Muscle of leg (tissue), 11 donors: ENCODE data around the gene NLRP9. TPM values are rescaled to one million over a fixed set of nuclear protein-coding genes. Genes with fewer than 3 reads are reported as not detected.
A peak's percentile ranks its signal among the peaks of the same experiment; 100 is the strongest.

Experiments used
- DNase-seq: peaks from one replicate; pipeline ENCODE4 v3.0.0; 2013
- H3K27ac ChIP-seq: one replicate; pipeline ENCODE4 v1.5.1; 2013; ENCODE audit warnings: mild to moderate bottlenecking, low read length, control low read depth
- H3K27me3 ChIP-seq: one replicate; pipeline ENCODE4 v1.6.1; 2013; ENCODE audit warnings: low read length; ENCODE audit not compliant: control insufficient read depth, insufficient read depth
- H3K36me3 ChIP-seq: one replicate; pipeline ENCODE4 v1.6.1; 2013; ENCODE audit warnings: low read length; ENCODE audit not compliant: control insufficient read depth, insufficient read depth
- H3K4me1 ChIP-seq: one replicate; pipeline ENCODE4 v1.6.1; 2013; ENCODE audit warnings: low read length; ENCODE audit not compliant: control insufficient read depth, insufficient read depth
- H3K4me3 ChIP-seq: one replicate; pipeline ENCODE4 v1.5.1; 2013; ENCODE audit warnings: low read length, control low read depth
- H3K9me3 ChIP-seq: replicated peaks from 2 replicates; pipeline ENCODE4 v1.6.1; 2013; ENCODE audit warnings: low read depth, low read length; ENCODE audit not compliant: control insufficient read depth
- WGBS: methylation state at CpG from one replicate; pipeline ENCODE4 v1.1.5; 2013; ENCODE audit warnings: missing lambda C conversion rate; ENCODE audit not compliant: insufficient coverage; 5-methylcytosine and 5-hydroxymethylcytosine counted together
- polyA plus RNA-seq, 8 donors: library from polyadenylated mRNA; unstranded; fragments of 120-200 nt; gene quantifications; one replicate each; pipeline versions ENCODE4 v1.2.1 to v1.2.3, GENCODE V29; 2013; ENCODE audit warnings: inconsistent platforms in 1 of 8, low replicate concordance in 1 of 8; ENCODE audit not compliant: insufficient read length in 8 of 8, insufficient read depth in 1 of 8
- total RNA-seq: library from RNA; stranded (reverse); fragments of 120-200 nt; gene quantifications from one replicate; pipeline ENCODE4 v1.2.4, GENCODE V29; 2013

The NLRP9 gene
- total and polyA plus RNA-seq, 9 donors = not detected

DNA sequence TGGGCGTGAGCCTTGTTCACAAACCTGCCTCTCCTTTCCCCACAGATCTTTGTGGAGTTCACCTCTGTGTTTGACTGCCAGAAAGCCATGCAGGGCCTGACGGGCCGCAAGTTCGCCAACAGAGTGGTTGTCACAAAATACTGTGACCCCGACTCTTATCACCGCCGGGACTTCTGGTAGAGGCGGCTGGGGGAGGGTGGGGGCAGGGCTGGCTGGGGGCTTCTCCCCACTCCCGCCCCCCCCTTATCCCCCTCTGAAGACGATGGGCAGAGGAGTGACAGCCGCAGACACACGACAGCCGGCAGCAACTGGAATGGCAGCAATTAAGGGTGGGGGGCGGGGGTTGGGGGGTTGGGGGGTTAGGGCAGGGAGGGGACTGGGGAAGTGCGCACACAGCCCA is 64.3 kb downstream of the NLRP9 start:
- Histone ChIP-seq H3K27me3 (no peaks in the 10 kb centered on the region), H3K36me3 (peaks cover 52% of the 10 kb centered on the region), H3K4me1 (peaks cover 34% of the 10 kb centered on the region), H3K9me3 (no peaks in the 10 kb centered on the region), H3K27ac (no peak overlapping the region), H3K4me3 (no peak overlapping the region)
- 88% methylated on average over 1 of the region's 15 CpGs for WGBS
- no peak for DNase-seq

DNA sequence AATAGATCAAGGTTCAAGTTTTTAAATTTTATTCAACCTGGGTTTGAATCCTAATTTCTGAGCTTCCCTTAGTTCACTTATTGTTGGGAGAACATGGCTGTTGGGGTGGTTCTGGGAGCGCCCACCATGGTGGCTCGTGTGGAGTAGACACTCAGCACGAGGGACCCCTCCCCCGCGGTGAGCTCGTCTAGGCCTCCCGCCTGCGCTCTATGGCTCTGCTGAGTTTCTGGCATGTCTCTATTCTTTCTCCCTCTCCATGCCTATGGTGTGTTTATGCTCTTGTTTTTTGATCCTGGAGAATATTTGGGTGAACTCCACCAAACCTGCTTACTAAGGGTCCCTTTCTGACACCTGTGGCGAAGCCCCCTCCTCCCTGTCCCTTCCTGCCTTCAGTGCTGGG is 64.7 kb downstream of the NLRP9 start:
- Histone ChIP-seq H3K4me1 (peaks cover 34% of the 10 kb centered on the region), H3K27me3 (no peaks in the 10 kb centered on the region), H3K36me3 (peaks cover 52% of the 10 kb centered on the region), H3K27ac (no peak overlapping the region), H3K9me3 (no peaks in the 10 kb centered on the region), H3K4me3 (no peak overlapping the region)
- 100% methylated on average over 1 of the region's 9 CpGs for WGBS
- no peak for DNase-seq

DNA sequence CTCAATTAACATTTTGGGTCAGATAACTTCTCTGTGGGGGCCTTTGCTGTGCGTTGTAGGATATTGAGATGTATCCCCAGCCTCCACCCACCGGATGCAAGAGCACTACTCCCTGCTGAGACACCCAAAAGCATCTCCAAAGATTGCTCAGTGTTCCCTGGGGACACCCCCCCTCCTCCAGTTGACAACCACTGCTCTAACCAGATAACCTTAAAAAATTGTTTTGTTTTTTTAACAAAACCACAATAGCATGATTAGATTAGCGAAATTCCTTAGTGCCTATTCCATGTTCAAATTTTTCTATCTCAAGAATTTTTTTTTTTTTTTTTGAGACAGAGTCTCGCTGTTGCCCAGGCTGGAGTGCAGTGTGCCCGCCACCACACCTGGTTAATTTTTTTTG is 65.8 kb downstream of the NLRP9 start:
- no peaks in the 10 kb centered on the region for H3K9me3 ChIP-seq
- no peak overlapping the region for H3K4me3 ChIP-seq
- peaks cover 51% of the 10 kb centered on the region for H3K36me3 ChIP-seq
- H3K27me3 ChIP-seq = no peaks in the 10 kb centered on the region
- H3K27ac ChIP-seq = no peak overlapping the region
- WGBS = 100% methylated on average over 1 of the region's 5 CpGs
- peaks cover 28% of the 10 kb centered on the region for H3K4me1 ChIP-seq
- no peak for DNase-seq

DNA sequence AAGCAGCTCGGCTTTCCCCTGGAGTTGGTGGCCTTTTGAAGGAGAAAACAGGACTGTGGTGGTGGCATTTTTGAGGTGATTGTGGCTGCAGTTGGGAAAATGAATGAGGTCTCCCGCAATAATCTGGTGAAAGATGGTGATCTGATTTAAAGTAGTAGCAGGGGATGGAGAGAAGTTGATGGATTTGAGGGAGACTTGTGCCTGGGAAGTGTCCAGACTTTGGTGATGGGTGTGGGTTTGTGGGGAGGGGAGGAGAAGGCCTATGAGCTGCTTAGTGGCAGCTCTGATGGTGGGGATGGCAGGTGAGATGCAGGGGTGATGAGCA is 67.2 kb downstream of the NLRP9 start:
- Histone ChIP-seq H3K4me1 (peaks cover 16% of the 10 kb centered on the region), H3K4me3 (no peak overlapping the region), H3K36me3 (peaks cover 58% of the 10 kb centered on the region), H3K9me3 (no peaks in the 10 kb centered on the region), H3K27me3 (no peaks in the 10 kb centered on the region), H3K27ac (no peak overlapping the region)
- WGBS = 79% methylated on average over 2 of the region's 2 CpGs
- no peak for DNase-seq

DNA sequence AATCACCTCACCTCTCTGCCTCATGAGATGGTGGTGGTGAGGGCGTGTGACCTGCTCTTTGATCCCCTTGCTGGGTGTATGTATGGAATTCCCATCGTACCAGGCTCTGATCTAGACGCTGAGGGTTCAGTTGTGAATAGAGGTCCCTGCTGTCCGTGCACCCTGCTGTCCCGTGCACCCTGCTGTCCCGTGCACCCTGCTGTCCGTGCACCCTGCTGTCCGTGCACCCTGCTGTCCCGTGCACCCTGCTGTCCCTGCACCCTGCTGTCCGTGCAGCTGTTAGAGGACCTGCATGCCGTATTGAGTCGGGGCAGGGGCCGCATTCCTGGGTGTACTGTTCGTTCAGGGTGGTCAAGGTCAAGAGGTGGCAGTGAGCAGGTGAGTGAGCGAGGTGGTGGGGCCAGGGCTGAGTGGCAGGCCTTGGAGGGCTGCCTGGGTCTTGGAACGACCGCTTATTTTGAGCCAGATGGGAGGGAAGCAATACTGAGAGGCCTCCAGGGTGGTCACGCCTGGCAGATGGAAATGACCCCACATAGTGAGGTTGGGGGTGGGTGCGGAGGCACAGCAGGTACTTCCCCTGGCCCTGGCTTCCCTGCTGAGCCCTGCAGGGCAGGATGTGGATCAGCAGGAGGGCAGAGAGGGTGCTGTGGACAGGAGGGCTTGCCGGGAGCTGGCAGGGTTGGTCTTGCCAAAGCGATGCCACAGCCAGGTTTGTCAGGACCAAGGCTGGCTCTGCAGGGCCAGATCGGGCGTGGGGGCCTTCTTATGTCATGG is 67.7 kb downstream of the NLRP9 start:
- Histone ChIP-seq H3K27me3 (no peaks in the 10 kb centered on the region), H3K9me3 (no peaks in the 10 kb centered on the region), H3K36me3 (peaks cover 62% of the 10 kb centered on the region), H3K4me1 (peaks cover 10% of the 10 kb centered on the region), H3K27ac (no peak overlapping the region), H3K4me3 (no peak overlapping the region)
- WGBS = 81% methylated on average over 22 of the region's 23 CpGs
- DNase-seq = peak; percentile 23

DNA sequence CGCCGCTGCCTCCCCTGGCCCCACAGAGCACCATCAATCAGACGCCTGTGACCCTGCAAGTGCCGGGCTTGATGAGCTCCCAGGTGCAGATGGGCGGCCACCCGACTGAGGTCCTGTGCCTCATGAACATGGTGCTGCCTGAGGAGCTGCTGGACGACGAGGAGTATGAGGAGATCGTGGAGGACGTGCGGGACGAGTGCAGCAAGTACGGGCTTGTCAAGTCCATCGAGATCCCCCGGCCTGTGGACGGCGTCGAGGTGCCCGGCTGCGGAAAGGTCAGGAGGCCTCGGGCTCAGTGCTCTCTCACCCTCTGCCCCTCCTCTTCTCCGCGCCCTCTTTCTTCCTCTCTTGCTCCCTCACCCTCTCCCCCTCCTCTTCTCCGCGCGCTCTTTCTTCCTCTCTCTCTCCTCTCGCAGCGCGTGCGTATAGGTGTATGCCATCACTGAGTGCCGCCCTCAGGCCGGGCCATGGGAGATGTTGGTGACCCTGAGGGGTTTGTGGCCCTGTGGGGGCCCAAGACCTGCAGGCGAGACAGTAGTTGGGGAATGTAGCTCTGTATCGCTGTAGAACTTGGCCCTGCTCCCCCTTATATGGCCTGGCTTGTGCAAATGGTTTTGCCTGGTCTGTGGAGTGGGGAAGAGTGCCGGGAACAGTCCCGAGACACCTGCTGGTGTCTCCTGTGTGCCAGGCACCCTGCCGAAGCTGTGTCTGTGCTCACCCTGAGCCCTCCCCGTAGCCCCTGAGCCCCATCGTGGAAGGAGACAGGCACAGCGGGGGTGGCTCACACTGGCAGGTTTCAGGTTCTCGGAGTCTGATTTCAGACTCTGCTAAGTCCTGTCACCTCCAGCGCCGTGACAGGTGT is 68.6 kb downstream of the NLRP9 start:
- no peak overlapping the region for H3K4me3 ChIP-seq
- no peaks in the 10 kb centered on the region for H3K27me3 ChIP-seq
- peaks cover 9% of the 10 kb centered on the region for H3K4me1 ChIP-seq
- H3K27ac ChIP-seq = no peak overlapping the region
- peaks cover 66% of the 10 kb centered on the region for H3K36me3 ChIP-seq
- 85% methylated on average over 29 of the region's 43 CpGs for WGBS
- DNase-seq = no peak
- H3K9me3 ChIP-seq = no peaks in the 10 kb centered on the region

DNA sequence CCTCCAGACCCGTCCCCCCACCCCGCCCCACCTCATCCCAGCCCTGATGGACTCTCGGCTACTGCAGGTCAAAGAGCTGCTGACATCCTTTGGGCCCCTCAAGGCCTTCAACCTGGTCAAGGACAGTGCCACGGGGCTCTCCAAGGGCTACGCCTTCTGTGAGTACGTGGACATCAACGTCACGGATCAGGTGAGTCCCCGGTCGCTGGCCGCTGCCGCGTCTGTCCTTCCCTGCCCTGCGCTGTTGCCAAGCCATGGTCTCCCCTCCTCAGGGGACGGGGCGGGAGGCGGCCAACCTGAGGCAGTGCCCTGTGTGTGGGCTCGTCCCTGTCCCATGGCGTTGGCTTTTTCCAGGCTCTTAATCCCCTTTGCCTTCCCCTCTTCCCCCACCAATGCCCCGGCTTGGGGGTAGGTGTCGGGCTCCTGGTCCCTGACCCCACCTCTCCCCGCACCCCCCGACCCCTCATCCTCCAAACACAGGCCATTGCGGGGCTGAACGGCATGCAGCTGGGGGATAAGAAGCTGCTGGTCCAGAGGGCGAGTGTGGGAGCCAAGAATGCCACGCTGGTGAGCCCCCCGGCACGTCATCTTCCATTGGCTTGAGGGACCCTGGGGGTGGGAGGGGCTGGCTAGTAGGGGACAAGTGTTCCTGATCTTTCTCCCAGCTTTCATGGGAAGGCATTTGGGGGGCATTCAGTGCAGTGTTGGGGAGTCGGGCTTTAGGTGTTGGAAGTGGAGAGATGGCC is 69.4 kb downstream of the NLRP9 start:
- H3K4me3 ChIP-seq = no peak overlapping the region
- H3K27ac ChIP-seq = no peak overlapping the region
- no peaks in the 10 kb centered on the region for H3K27me3 ChIP-seq
- H3K36me3 ChIP-seq = peaks cover 72% of the 10 kb centered on the region
- H3K4me1 ChIP-seq = peaks cover 4% of the 10 kb centered on the region
- H3K9me3 ChIP-seq = no peaks in the 10 kb centered on the region
- WGBS = 86% methylated on average over 23 of the region's 30 CpGs
- no peak for DNase-seq

DNA sequence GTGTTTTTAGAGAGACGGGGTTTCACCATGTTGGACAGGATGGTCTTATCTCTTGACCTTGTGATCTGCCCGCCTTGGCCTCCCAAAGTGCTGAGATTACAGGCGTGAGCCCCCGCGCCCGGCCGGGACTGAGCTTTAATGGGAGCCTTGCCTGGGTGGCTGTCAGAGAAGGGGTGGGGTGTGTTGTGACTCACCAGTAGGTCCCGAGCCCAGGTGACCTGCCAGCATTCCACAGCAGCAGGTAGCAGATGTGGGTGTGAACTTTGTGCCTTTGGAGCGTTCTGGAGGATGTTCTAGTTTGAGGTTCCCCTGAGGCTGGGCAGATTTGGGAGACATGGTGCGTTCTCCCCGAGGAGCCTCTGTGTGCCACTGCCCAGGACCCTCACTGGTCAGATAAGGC is 70.2 kb downstream of the NLRP9 start:
- peaks cover 4% of the 10 kb centered on the region for H3K4me1 ChIP-seq
- no peak overlapping the region for H3K4me3 ChIP-seq
- WGBS = 90% methylated on average over 11 of the region's 11 CpGs
- no peaks in the 10 kb centered on the region for H3K27me3 ChIP-seq
- no peak overlapping the region for H3K27ac ChIP-seq
- H3K9me3 ChIP-seq = no peaks in the 10 kb centered on the region
- H3K36me3 ChIP-seq = peaks cover 75% of the 10 kb centered on the region
- no peak for DNase-seq

DNA sequence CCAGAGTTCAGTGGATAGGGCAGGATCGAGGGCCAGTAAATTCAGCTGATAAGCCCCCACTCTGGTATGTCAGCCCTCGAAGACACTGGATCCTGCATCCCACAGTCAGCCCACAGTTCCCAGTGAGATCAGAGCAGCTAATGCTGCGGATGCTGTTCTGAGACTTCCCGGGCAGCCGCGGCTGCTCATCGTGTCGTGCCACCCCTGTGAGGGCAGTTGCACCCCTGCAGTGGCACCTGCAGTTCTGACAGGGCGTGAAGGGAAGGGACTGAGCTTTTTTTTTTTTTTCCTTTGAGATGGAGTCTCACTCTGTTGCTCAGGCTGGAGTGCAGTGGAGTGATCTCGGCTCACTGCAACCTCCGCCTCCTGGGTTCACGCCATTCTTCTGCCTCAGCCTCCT is 70.7 kb downstream of the NLRP9 start:
- H3K4me1 ChIP-seq = peaks cover 4% of the 10 kb centered on the region
- H3K27me3 ChIP-seq = no peaks in the 10 kb centered on the region
- H3K27ac ChIP-seq = no peak overlapping the region
- H3K9me3 ChIP-seq = no peaks in the 10 kb centered on the region
- H3K36me3 ChIP-seq = peaks cover 79% of the 10 kb centered on the region
- 81% methylated on average over 4 of the region's 12 CpGs for WGBS
- DNase-seq = no peak
- H3K4me3 ChIP-seq = no peak overlapping the region

DNA sequence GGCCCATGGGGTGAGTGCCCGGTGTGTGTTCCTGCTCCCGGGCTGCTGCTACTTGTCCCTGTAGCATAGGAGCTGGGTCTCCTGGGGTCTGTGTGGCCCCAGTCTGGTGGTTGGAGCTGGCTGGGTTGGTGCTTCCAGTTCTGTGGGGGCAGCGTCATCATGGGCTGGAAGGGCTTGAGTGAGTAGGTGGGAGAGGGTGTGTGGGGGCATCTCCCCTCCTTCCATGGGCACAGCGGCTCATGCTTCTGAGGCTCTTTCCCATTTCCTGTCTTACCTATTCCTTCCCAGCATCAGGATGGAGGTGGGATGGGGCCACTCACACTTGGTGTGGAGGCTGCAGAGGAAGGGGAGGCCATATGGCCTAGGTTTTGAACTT is 71.2 kb downstream of the NLRP9 start:
- 100% methylated on average over 2 of the region's 4 CpGs for WGBS
- Histone ChIP-seq H3K36me3 (peaks cover 80% of the 10 kb centered on the region), H3K4me1 (peaks cover 4% of the 10 kb centered on the region), H3K9me3 (no peaks in the 10 kb centered on the region), H3K27ac (no peak overlapping the region), H3K27me3 (no peaks in the 10 kb centered on the region), H3K4me3 (no peak overlapping the region)
- DNase-seq = no peak
